GM12872 (cell line): Measurements from ENCODE around the gene MYO3B.

ENCODE experiments used
- TF ChIP-seq, protein P1 (sequence below): IDR thresholded peaks from 3 replicates; pipeline ENCODE4 v1.5.1; 2011; ENCODE audit warnings: low read depth, mild to moderate bottlenecking, low read length, moderate library complexity; ENCODE audit not compliant: insufficient read depth

The MYO3B gene

DNA sequence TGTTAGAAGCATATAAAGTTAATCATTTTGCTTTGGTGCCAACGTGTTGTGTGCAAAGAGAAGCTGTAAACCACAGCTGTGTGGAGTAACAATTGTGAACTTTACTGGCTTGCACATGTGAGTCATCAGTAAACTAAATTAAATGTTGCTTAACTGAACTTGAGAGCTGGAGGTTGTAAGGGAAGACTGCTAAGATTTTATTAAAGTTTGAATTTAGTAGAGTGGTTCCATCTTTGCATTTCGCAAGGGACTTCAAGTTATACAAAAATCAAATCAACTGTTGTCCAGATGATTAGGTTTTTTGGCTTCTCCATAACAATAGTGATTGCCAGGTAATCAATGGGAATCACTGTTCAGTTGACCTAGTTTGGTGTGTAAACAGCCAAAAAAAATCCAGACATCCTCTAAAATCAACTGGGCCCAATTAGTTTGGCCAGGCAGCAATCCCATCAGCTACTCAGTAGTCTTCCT, 247.4 kb downstream of the MYO3B start:
- TF ChIP-seq, protein P1, sequence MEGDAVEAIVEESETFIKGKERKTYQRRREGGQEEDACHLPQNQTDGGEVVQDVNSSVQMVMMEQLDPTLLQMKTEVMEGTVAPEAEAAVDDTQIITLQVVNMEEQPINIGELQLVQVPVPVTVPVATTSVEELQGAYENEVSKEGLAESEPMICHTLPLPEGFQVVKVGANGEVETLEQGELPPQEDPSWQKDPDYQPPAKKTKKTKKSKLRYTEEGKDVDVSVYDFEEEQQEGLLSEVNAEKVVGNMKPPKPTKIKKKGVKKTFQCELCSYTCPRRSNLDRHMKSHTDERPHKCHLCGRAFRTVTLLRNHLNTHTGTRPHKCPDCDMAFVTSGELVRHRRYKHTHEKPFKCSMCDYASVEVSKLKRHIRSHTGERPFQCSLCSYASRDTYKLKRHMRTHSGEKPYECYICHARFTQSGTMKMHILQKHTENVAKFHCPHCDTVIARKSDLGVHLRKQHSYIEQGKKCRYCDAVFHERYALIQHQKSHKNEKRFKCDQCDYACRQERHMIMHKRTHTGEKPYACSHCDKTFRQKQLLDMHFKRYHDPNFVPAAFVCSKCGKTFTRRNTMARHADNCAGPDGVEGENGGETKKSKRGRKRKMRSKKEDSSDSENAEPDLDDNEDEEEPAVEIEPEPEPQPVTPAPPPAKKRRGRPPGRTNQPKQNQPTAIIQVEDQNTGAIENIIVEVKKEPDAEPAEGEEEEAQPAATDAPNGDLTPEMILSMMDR: no peak

DNA sequence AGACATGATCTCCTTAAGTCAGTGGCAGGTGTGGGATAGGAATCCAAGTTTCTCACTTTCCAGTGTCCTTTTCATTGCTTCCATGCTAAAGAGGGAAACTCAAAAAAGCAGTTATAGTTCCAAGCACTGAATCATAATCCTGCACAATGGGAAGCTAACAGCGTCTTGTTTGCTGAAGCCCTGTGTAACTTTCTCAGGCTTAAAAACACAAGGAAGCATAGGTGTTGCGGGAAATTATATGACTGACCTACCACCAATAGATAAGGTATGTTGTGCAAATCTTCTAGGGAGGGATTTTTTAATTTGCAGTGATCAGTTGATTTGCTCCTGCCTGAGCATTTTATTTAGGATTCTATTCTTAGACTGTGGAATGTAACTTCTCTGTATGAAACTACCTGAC, 250.9 kb downstream of the MYO3B start:
- TF ChIP-seq, protein P1: no peak

DNA sequence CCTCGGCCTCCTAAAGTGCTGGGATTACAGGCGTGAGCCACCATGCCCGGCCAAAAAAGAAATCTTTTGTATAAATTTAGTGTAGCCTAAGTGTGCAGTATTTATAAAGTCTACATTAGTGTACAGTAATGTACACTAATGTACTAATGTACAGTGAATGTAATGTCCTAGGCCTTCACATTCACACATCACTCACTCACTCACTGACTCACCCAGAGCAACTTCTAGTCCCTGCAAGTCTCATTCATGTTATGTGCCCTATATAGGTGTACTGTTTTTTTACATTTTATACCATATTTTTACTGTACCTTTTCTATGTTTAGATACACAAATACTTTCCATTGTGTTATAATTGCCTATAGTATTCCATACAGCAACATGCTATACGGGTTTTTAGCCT, 254.9 kb downstream of the MYO3B start:
- TF ChIP-seq, protein P1: no peak

DNA sequence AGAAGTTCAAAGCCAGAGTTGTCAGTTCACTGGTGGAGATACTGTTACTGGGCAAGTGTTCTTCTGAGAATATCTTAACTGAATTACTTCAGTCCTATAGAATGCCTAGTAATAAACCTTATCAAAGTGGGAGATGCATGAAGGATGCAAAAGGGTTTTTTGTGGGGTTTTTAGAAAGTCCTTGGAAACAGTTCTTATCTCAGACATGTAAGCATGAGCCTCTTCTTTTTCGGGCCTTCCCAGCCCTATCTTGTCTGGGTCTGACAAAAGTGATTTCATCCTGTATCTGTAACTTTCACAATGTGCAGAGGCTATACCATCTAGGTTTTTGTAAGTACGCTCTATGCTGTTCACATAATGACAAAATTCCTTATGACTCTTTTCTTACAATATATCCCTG, 255.5 kb downstream of the MYO3B start:
- TF ChIP-seq, protein P1: no peak

DNA sequence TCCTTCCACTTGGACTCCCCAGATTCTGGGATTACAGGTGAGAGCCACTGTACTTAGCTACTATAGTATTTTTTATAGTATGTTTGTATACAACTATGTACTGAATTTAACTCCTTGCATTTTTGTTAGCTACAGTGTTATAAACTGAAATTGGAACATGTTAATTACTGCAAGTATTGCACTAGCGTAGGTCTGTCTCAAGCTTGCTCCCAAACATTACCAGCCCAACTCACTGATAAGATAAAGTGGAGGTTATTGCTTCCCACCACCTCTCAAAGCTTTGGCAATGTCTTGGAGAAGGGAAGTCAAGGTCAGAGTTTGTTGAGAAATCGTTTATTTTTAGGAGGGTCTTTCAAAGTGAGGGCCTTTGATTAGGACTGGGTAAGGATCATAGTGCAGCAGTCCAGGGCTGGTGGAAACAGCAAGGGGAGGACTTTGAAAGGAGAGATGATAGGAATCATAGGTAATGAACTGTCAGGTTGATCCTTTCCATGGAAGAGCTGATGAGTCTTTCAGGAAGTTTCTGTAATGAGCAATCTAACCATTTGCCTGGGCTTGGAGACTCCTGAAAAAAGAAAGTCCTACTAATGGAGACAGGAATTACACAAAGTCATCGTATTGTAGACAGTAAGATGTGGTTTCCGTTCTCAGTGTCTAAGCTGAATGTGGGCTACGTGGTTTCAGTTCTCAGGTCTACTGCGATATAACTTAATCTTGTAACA, 257.1 kb downstream of the MYO3B start:
- TF ChIP-seq, protein P1: no peak

DNA sequence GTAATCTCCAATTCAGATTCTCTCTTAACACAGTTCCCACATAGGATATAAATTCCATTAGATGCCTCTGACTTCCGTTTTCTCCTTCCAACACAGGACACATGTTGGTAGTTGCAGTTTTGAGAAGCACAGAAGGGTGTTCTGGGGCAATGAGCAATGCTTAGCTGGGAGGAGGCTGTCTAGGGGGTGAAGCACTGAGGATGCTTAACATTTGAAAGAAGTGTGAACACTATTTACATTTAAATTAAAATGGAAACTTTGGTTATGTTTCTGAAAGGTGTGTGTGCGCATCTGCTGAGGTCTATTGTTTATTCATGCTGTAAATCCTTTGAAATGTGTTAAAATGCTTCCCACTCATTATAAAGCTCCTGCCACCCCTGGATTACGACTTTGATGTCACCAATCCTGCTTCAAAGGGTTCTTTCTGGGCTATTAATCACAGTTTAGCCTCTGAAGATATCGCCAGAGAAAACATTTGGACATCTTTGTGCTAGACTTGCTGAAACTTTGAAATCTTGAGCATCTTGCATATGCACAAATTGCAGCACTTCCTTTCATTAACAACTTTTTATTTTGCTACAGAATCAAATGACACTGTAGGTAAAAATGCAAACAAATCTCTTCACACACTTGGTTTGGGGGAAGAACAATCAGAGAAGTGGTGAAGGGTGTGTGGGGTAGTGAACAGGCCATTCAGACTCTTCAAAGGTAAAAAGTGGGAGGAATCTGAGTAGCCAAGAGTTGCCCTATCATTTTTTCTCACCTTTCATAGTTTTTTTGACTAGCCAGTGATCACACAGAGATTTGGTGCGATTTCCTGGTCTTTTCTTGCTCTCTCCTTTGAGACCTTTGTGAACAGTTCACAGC, 258.4 kb downstream of the MYO3B start:
- TF ChIP-seq, protein P1: no peak

DNA sequence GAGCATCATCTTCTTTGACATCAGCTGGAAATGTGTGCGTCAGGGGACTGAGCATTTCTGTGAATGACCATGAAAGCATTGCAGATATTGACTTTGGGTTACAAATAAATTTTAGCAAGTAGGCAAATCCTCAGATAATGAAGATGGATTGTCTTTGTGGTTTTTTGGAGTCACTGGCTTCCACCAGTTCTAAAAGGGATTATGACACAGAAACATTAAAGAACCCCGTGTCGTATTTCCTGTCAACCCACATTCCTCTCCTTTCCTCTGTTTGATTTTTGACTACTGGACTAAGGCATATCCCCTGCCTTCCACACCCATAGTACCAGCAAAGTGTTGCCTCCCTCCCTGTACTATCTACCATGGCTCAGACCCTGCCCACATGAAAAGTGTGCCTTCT, 268.1 kb downstream of the MYO3B start:
- TF ChIP-seq, protein P1: no peak
